Prostate gland (tissue), 2 donors: Measurements from ENCODE around the gene TTC33. TPM values are rescaled to one million over a fixed set of nuclear protein-coding genes. Genes with fewer than 3 reads are reported as not detected.

ENCODE experiments used
- DNase-seq: peaks from one replicate; pipeline ENCODE4 v3.0.0-alpha.2; 2019; ENCODE audit warnings: low spot score
- H3K27ac ChIP-seq, 2 donors: fragments of 200-600 bp; sonication (generic); 2 replicates each; pipeline ENCODE4 v1.5.1; 2017 to 2019
- H3K27me3 ChIP-seq: fragments of 200-600 bp; sonication (generic); replicated peaks from 2 replicates; pipeline ENCODE4 v1.5.1; 2019; ENCODE audit not compliant: insufficient read depth
- H3K36me3 ChIP-seq, 2 donors: fragments of 200-600 bp; sonication (generic); 1 replicate in 1 of 2; 2 replicates in 1 of 2; pipeline versions ENCODE4 v1.5.1 to v1.8.1; 2017 to 2019
- H3K4me1 ChIP-seq: fragments of 200-600 bp; sonication (generic); replicated peaks from 2 replicates; pipeline ENCODE4 v1.5.1; 2019
- H3K4me3 ChIP-seq, 2 donors: fragments of 200-600 bp; sonication (generic); 2 replicates each; pipeline ENCODE4 v1.5.1; 2017 to 2019
- H3K9me3 ChIP-seq: fragments of 200-600 bp; sonication (generic); 2 replicates; pipeline ENCODE4 v1.5.1; 2017
- POLR2A ChIP-seq: fragments of 450-650 bp; IDR thresholded peaks from one replicate; pipeline ENCODE4 v1.6.1; 2016; ENCODE audit warnings: antibody characterized with exemption, mild to moderate bottlenecking
- POLR2AphosphoS5 ChIP-seq: sonication (generic); formaldehyde crosslinking; IDR thresholded peaks from one replicate; pipeline ENCODE4 v1.6.1; 2017; ENCODE audit warnings: antibody characterized with exemption
- WGBS: methylation state at CpG from one replicate; pipeline ENCODE4 v1.1.5; 2018; 5-methylcytosine and 5-hydroxymethylcytosine counted together
- intact Hi-C: fragments of 100-400 bp; cut with DNase I; formaldehyde crosslinking; loops from one replicate; pipeline ENCODE4 v1.14.2; 2022
- total RNA-seq, 2 donors: library from RNA; depleted of rRNA; stranded (reverse); fragments of >200 nt; gene quantifications; one replicate each; pipeline ENCODE4 v1.1.0, GENCODE V29; 2016
- TF ChIP-seq, protein P1 (sequence below), 4 experiments: fragments of 200-600 bp in 2 of 4; fragments of 450-650 bp in 2 of 4; sonication (generic) in 2 of 4; IDR thresholded peaks; 1 replicate in 3 of 4; 2 replicates in 1 of 4; pipeline ENCODE4 v1.5.1; 2016 to 2019; ENCODE audit warnings: antibody characterized with exemption in 4 of 4, mild to moderate bottlenecking in 2 of 4, moderate library complexity in 2 of 4

TTC33 gene
- total RNA-seq, 2 donors from 2014 or later = 11.9 to 17.6 TPM

DNA sequence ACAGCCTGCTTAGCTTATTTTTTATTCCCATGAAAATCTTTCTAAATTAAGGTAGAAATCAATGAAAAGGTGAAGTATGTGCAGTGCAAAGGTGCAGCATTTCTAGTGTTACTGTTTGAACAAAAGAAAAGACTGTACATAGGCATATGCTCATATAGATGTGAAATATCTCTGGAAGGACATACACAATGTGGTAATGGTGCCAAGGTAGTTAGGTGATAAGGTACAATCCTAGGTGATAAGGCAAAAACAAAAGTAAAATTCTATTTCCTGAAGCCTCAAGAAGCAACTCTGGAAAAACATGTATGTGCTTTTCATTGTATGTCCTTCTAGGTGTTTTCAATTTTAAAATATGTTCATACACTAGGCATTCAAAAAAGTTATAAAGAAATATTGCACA lies 215.5 kb downstream of the TTC33 start:
- no peaks in the 10 kb centered on the region for H3K27me3 ChIP-seq
- no peaks in the 10 kb centered on the region for H3K9me3 ChIP-seq
- TF ChIP-seq POLR2A (no peak), POLR2AphosphoS5 (no peak)
- TF ChIP-seq, protein P1, sequence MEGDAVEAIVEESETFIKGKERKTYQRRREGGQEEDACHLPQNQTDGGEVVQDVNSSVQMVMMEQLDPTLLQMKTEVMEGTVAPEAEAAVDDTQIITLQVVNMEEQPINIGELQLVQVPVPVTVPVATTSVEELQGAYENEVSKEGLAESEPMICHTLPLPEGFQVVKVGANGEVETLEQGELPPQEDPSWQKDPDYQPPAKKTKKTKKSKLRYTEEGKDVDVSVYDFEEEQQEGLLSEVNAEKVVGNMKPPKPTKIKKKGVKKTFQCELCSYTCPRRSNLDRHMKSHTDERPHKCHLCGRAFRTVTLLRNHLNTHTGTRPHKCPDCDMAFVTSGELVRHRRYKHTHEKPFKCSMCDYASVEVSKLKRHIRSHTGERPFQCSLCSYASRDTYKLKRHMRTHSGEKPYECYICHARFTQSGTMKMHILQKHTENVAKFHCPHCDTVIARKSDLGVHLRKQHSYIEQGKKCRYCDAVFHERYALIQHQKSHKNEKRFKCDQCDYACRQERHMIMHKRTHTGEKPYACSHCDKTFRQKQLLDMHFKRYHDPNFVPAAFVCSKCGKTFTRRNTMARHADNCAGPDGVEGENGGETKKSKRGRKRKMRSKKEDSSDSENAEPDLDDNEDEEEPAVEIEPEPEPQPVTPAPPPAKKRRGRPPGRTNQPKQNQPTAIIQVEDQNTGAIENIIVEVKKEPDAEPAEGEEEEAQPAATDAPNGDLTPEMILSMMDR (IDR thresholded peaks at IDR 0.05) = no peak
- DNase-seq = no peak
- H3K36me3 ChIP-seq = no peaks in the 10 kb centered on the region
- intact Hi-C loops = no loop called here
- H3K4me1 ChIP-seq = no peaks in the 10 kb centered on the region
- no peak overlapping the region for H3K27ac ChIP-seq
- no peak overlapping the region for H3K4me3 ChIP-seq

DNA sequence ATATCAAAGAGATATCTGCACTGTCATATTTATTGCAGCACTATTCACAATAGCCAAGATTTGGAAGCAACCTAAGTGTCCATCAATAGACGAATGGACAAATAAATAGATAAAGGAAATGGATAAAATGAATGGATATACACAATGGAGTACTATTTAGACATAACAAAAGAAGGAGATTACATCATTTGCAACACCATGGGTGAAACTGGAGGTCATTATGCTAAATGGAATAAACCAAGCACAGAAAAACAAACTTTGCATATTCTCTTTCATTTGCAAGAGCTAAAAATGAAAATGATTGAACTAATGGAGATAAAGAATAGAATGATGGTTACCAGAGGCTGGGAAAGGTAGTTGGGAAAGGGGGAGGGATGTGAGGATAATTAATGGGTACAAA lies 231.1 kb downstream of the TTC33 start:
- Histone ChIP-seq H3K36me3 (no peaks in the 10 kb centered on the region), H3K27ac (no peak overlapping the region), H3K27me3 (no peaks in the 10 kb centered on the region), H3K9me3 (no peaks in the 10 kb centered on the region), H3K4me1 (no peaks in the 10 kb centered on the region), H3K4me3 (no peak overlapping the region)
- WGBS = 82% methylated on average over 1 of the region's 1 CpG
- no peak for TF ChIP-seq POLR2A
- TF ChIP-seq, protein P1 (IDR thresholded peaks at IDR 0.05) = no peak
- DNase-seq = no peak
- intact Hi-C loops = no loop called here

DNA sequence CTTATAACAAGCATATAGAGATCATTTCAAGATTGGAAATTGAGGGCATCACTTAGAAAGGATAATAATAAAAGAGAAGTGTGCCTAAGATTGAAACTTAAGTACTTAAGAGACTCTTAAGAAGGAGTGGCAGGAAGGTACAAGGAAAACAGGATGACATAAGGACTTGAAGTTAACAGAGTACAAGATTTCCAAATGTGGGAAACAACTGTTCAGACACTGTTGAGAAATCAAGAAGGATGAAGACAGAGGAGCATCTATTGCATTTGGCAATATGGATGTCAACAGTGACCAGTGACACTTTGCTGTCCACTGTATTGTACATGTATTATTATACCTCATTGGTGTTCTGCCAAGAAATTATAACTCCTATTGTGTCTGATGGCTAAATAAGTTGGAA lies 233.8 kb downstream of the TTC33 start:
- no peak overlapping the region for H3K4me3 ChIP-seq
- intact Hi-C loops = no loop called here
- no peaks in the 10 kb centered on the region for H3K27me3 ChIP-seq
- no peaks in the 10 kb centered on the region for H3K9me3 ChIP-seq
- TF ChIP-seq, protein P1 (IDR thresholded peaks at IDR 0.05) = no peak
- H3K36me3 ChIP-seq = no peaks in the 10 kb centered on the region
- no peak for DNase-seq
- no peaks in the 10 kb centered on the region for H3K4me1 ChIP-seq
- no peak overlapping the region for H3K27ac ChIP-seq

DNA sequence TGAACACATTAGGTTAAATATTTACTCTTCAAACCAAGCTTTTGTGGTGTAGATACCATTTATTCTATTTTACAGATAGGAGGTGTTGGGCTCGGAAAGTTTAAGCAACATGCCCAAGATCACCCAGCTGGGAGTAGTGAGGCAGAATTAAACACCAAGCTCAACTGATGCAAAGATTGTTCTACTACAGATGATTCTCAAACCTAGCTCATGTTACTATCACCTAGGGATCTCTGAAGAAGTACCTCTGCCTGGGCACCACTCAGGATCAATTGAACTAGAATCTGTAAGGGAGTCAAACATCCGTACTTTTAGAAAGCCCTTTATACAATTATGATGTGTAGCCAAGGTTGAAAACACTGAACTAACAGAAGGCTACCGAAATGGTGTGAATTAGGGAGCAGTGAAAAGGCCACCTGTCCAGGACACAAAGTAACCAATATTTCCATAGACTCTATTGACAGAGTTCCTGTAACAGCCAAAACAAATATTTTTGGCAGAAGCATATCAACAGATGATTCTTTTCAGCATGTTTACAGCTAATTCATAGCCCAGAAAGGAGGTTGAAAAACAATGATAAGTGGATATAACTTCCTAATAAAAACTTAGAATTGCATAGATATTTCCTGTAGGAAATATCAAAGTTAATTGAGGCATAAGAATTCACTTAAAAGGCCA lies 234.5 kb downstream of the TTC33 start:
- WGBS = 59% methylated on average over 3 of the region's 3 CpGs
- intact Hi-C loops = no loop called here
- DNase-seq = no peak
- Histone ChIP-seq H3K4me1 (no peaks in the 10 kb centered on the region), H3K9me3 (no peaks in the 10 kb centered on the region), H3K36me3 (no peaks in the 10 kb centered on the region), H3K27ac (no peak overlapping the region), H3K27me3 (no peaks in the 10 kb centered on the region), H3K4me3 (no peak overlapping the region)
- TF ChIP-seq POLR2AphosphoS5 (no peak), POLR2A (no peak)
- TF ChIP-seq, protein P1 (IDR thresholded peaks at IDR 0.05) = no peak

DNA sequence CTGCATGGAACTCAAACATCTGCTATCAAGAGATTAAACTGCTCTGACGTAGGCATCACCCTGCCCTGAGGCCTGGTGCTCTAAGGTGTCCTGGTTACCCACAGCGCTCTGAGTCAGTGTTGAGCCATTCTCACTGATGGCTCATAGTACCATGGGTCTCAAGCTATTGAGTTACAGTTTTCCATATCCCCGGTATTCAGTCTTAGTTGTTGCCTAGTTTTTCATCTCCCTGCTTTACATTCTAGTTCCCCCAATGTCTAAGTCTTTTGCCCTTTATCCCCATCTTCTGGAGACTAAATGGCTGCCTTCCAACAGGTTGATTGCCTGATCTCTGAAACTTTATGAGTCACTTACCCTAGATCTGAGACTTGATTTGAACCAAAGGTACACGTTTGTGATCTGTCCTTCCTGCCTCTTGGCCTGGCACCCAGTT lies 237.3 kb downstream of the TTC33 start:
- Histone ChIP-seq H3K4me1 (no peaks in the 10 kb centered on the region), H3K4me3 (no peak overlapping the region), H3K9me3 (no peaks in the 10 kb centered on the region), H3K27me3 (no peaks in the 10 kb centered on the region), H3K36me3 (no peaks in the 10 kb centered on the region), H3K27ac (no peak overlapping the region)
- no peak for DNase-seq
- intact Hi-C loops = no loop called here
- TF ChIP-seq, protein P1 (IDR thresholded peaks at IDR 0.05) = no peak
- TF ChIP-seq POLR2A (no peak), POLR2AphosphoS5 (no peak)
- WGBS = 74% methylated on average over 4 of the region's 4 CpGs
